ENCODE measurements around the gene RGPD8.
"Not testable (repeated sequence)": the region's sequence is repeated elsewhere in the genome, so short reads cannot be mapped to it uniquely, and the experiment has no call there.

The RGPD8 gene

DNA sequence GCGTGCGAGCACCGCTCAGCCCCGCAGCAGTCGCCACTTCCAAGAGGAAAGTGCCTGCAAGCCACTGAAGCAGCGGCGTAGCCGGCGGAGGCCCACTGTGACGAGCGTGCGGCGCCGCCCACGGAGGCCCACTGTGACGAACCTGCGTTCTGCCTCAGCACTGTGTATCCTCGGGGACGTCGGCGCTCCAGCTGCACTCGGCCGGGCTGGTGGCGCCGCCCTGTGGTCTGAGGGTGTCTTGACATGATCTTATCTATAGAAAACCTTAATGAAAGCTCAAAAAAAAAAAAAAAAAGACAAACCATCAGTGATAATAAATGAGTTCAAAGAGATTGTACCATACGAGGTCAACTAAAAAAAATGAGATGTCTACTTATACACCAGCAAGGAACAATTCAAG lies at the start of gene RGPD8:
TSS of gene RGPD8 (minus strand) at position 166 of the 400 bp plus-strand sequence. CDS start 192 bp downstream, outside the sequence.
- DNase-seq = not testable (repeated sequence)

- DNase-seq = peak in 1 of 2 experiments; percentile 10
Observed at GRCh38 chr2:112483042-112483473, 49.6 kb upstream of the RGPD8 start.

DNA sequence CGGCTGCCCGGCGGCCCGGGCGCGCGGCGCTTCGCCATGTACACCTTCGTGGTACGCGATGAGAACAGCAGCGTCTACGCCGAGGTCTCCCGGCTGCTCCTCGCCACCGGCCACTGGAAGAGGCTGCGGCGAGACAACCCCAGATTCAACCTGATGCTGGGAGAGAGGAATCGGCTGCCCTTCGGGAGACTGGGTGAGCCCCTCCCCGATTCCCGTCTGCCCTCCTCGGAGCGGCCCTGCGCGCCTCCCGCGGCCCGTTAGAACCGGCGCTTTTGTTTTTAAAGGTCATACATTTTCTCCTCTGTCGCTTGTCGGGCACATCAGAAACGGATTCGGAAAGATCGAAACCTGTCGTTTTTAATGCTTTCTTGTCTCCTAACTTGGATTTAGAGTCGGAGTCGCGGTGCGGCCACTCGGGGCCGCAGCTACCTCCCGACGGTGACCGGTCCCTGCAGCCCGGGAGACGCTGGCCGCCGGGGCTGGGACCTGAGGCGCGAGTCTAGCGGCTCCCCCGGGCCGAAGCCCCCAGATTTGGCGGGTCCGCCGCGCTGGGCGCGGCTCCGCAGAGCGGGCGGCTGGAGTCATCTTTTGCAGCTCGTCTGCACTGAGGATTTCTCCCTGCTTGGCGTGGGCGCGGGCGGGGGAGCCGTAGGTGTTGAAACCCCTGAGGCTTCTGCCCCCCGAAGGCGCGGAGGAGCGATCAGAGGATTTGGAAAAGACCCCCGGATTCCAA lies 49.0 kb upstream of the RGPD8 start:
- no peak for DNase-seq

GRCh38 chr2:112481528-112482233 lies 48.2 kb upstream of the RGPD8 start, which contains the start of gene TTL:
TSS of gene TTL (plus strand) at chr2:112482156. CDS start at chr2:112482345, 189 bp downstream.
- DNase-seq = peak; percentile 49 to 87

GRCh38 chr2:112481050-112481527 lies 47.6 kb upstream of the RGPD8 start:
- DNase-seq = peak; percentile 63 to 80

GRCh38 chr2:112480530-112481049 lies 47.1 kb upstream of the RGPD8 start:
- peak; percentile 31 to 50 for DNase-seq

GRCh38 chr2:112476434-112476833 lies 43.0 kb upstream of the RGPD8 start:
- no peak for DNase-seq

- DNase-seq = no peak
Observed at GRCh38 chr2:112474844-112475486, 41.5 kb upstream of the RGPD8 start.

GRCh38 chr2:112472547-112473263 lies 39.3 kb upstream of the RGPD8 start:
- no peak for DNase-seq

GRCh38 chr2:112465382-112465781 lies 31.9 kb upstream of the RGPD8 start:
- no peak for DNase-seq

GRCh38 chr2:112463256-112463655 lies 29.8 kb upstream of the RGPD8 start:
- no peak for DNase-seq

GRCh38 chr2:112462178-112462577 lies 28.7 kb upstream of the RGPD8 start:
- DNase-seq = no peak

DNA sequence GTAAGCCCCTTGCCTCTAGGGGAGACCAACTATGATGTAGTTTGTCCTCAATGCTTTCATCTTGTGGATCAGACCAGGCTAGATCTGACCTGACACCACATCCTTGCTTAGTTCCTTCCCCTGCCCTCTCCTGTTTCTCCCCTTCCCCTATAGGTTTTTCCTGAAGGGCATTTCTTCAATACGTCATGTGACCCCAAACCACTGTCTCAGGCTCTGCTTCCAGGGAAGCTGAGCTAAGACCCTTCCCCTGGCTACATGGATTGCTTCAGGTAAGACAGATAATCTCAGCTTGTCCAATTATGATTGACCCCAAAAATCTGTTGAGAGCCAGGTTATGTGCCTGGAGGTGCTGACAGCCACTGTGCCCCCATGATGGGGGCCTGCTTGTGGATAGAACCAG lies 25.9 kb upstream of the RGPD8 start:
- no peak for DNase-seq

- no peak for DNase-seq
Observed at GRCh38 chr2:112454586-112454985, 21.1 kb upstream of the RGPD8 start.

GRCh38 chr2:112451317-112451716 lies 17.9 kb upstream of the RGPD8 start:
- no peak for DNase-seq

- DNase-seq = no peak
Observed at GRCh38 chr2:112449854-112450253, 16.4 kb upstream of the RGPD8 start.

DNA sequence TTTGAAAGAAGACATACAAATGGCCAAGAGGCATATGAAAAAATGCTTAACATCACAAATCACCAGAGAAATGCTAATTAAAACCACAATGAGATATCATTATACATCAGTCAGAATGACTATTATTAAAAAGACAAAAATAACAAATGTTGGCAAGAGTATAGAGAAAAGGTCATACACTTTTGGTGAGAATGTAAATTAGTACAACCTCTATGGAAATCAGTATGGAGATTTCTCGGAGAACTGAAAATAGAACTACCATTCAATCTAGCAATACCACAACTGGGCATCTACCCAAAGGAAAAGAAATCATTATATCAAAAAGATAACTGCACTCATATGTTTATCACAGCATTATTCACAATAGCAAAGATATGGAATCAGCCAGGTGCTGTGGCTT lies 10.8 kb upstream of the RGPD8 start:
- DNase-seq = not testable (repeated sequence)

GRCh38 chr2:112438603-112439261 lies 5.3 kb upstream of the RGPD8 start:
- not testable (repeated sequence) for DNase-seq

- DNase-seq = not testable (repeated sequence)
Observed at GRCh38 chr2:112437405-112437831, 4.0 kb upstream of the RGPD8 start.

GRCh38 chr2:112436993-112437392 lies 3.5 kb upstream of the RGPD8 start:
- DNase-seq = not testable (repeated sequence)

DNA sequence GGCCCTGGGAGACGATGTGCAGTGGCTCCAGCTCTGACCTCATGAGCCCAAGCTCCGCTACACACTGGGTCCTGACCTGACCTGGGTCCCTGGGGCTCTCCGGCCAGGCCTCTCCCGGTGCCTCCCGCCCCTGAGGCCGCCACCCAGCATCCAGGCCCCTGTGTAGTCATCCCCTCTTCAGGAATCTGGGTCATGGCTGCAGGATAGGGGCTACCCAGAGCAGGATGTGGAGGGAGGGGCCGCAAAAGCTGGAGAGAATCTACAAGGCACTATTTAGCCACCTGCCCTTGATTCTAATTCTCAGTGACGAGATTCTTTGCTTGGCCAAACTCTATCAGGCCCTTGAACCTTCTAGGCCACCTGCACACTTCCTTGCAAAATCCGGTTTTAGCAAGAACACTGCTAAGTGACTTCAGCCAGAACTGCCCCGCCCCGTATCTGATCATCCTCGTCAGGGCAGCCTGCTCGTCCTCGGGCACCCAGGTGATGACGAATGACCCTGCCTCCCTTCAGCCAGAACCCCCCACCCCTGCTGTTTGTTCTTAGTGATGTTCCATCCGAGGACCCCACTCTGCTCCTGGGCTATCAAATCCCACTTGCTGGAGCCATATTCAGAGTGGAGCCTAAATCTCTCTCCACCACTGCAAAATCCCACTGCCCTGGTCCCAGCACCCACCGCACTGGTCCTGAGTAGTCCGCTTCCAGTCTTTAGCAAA lies 2.4 kb upstream of the RGPD8 start:
- not testable (repeated sequence) for DNase-seq
